ENCODE data around the gene BDKRB2.

DNA sequence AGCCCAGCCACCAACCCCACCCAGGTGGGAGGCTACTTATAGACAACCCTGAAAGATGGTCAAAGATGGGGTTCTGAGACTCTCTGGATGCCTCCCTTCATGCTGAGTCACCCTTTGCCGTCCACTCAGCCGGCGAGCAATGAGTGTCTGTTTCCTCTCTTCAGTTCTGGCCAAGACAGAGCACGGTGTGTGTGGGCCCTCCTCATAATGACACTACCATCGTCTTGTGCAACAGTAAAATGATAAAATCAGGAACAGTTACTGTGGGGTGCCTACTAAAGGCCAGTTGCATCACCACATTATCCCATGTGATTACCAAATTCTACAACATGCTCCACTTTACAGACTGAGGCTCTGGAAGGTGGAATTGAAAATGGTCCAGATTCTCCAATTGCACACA, 44.4 kb downstream of the BDKRB2 start:
- no peak for TF ChIP-seq EZH2 (IDR thresholded peaks at IDR 0.05; ENCODE audit: insufficient read depth, poor library complexity, severe bottlenecking)
- no peak for TF ChIP-seq EZH2phosphoT487 (IDR thresholded peaks at IDR 0.05; ENCODE audit: insufficient read depth, low read depth)

Data from GM23248 (cell line).